SK-N-SH (cell line): ENCODE measurements around the gene FRMPD4. TPM values are rescaled to one million over a fixed set of nuclear protein-coding genes. Genes with fewer than 3 reads are reported as not detected.

Source experiments
- CTCF ChIA-PET: fragments of 300-600, 350-600 bp; formaldehyde crosslinking; extraction: SDS; loops from one replicate; lab custom pipeline; 2021; lab: Yijun Ruan, JAX
- POLR2A ChIA-PET: fragments of 350-600 bp; sonication (Branson Sonifier 250); formaldehyde crosslinking; extraction: SDS; loops from one replicate; lab custom pipeline; 2020; ENCODE audit warnings: antibody characterized with exemption, inconsistent platforms; lab: Yijun Ruan, JAX
- DNase-seq: peaks from one replicate; pipeline ENCODE4 v3.0.0; 2012
- H2AFZ ChIP-seq: fragments of 200-600 bp; sonication (generic); 2 replicates; pipeline ENCODE4 v1.8.1; 2016; ENCODE audit warnings: antibody characterized with exemption, mild to moderate bottlenecking, low read depth
- H3F3A ChIP-seq: fragments of 200-600 bp; sonication (generic); replicated peaks from 2 replicates; pipeline ENCODE3; 2016; ENCODE audit warnings: antibody characterized with exemption, mild to moderate bottlenecking; ENCODE audit not compliant: insufficient read depth
- H3K27ac ChIP-seq, 2 experiments: fragments of 200-500 bp in 1 of 2; fragments of 200-600 bp in 1 of 2; sonication (Bioruptor generic) in 1 of 2; sonication (generic), shearing (Covaris generic) in 1 of 2; 2 replicates each; pipeline versions ENCODE4 v1.5.1 to v1.6.1; 2014 to 2016; ENCODE audit warnings: low read depth in 2 of 2, inconsistent platforms in 1 of 2, low read length in 1 of 2, mild to moderate bottlenecking in 1 of 2, mixed read lengths in 1 of 2
- H3K27me3 ChIP-seq: fragments of 200-600 bp; sonication (generic), shearing (Covaris generic); 2 replicates; pipeline ENCODE4 v1.6.1; 2016; ENCODE audit warnings: mixed run types; ENCODE audit not compliant: insufficient read depth
- H3K36me3 ChIP-seq, 2 experiments: fragments of 200-500 bp in 1 of 2; fragments of 200-600 bp in 1 of 2; sonication (Bioruptor generic) in 1 of 2; sonication (generic) in 1 of 2; replicated peaks in 1 of 2; 2 replicates each; pipeline versions ENCODE3 to v1.5.1; 2014 to 2016; ENCODE audit warnings: low read length in 1 of 2, mild to moderate bottlenecking in 1 of 2; ENCODE audit not compliant: insufficient read depth in 2 of 2, control insufficient read depth in 1 of 2
- H3K4me1 ChIP-seq, 2 experiments: fragments of 200-500 bp in 1 of 2; fragments of 200-600 bp in 1 of 2; sonication (Bioruptor generic) in 1 of 2; sonication (generic), shearing (Covaris generic) in 1 of 2; 2 replicates each; pipeline versions ENCODE4 v1.5.1 to v1.6.1; 2014 to 2016; ENCODE audit warnings: low read depth in 1 of 2, low read length in 1 of 2, mixed run types in 1 of 2; ENCODE audit not compliant: insufficient read depth in 2 of 2, control insufficient read depth in 1 of 2
- H3K4me2 ChIP-seq: fragments of 200-600 bp; sonication (generic), shearing (Covaris generic); 2 replicates; pipeline ENCODE4 v1.6.1; 2017; ENCODE audit warnings: mixed run types
- H3K4me3 ChIP-seq, 2 experiments: fragments of 200-500 bp in 1 of 2; fragments of 200-600 bp in 1 of 2; sonication (Bioruptor generic) in 1 of 2; sonication (generic), shearing (Covaris generic) in 1 of 2; 2 replicates each; pipeline versions ENCODE4 v1.5.1 to v1.8.1; 2014 to 2016; ENCODE audit warnings: low read depth in 2 of 2, inconsistent platforms in 1 of 2, low read length in 1 of 2, mild to moderate bottlenecking in 1 of 2, mixed read lengths in 1 of 2, moderate library complexity in 1 of 2
- H3K79me2 ChIP-seq: fragments of 200-600 bp; sonication (generic); 2 replicates; pipeline ENCODE4 v1.8.1; 2017; ENCODE audit warnings: mild to moderate bottlenecking; ENCODE audit not compliant: insufficient read depth
- H3K9ac ChIP-seq: fragments of 200-600 bp; sonication (generic); 2 replicates; pipeline ENCODE4 v1.6.1; 2017; ENCODE audit warnings: mixed run types
- H3K9me2 ChIP-seq: fragments of 200-600 bp; sonication (generic); 2 replicates; pipeline ENCODE4 v1.6.1; 2017; ENCODE audit warnings: mixed run types
- H3K9me3 ChIP-seq: fragments of 200-600 bp; sonication (generic); 2 replicates; pipeline ENCODE4 v1.6.1; 2017; ENCODE audit warnings: mixed run types, mild to moderate bottlenecking, moderate library complexity
- H4K20me1 ChIP-seq: fragments of 200-600 bp; sonication (generic); 2 replicates; pipeline ENCODE4 v1.6.1; 2017; ENCODE audit warnings: mild to moderate bottlenecking, mixed run types; ENCODE audit not compliant: insufficient read depth
- CHD2 ChIP-seq: fragments of 150-350 bp; IDR thresholded peaks from 2 replicates; pipeline ENCODE4 v1.6.1; 2018; ENCODE audit warnings: low read length; ENCODE audit not compliant: partially characterized antibody
- CTCF ChIP-seq: fragments of 200-600 bp; sonication (generic); IDR thresholded peaks from 2 replicates; pipeline ENCODE4 v1.6.1; 2017; ENCODE audit warnings: antibody characterized with exemption, mild to moderate bottlenecking, moderate library complexity
- ELF1 ChIP-seq: IDR thresholded peaks from 2 replicates; pipeline ENCODE4 v1.4.0; 2012
- EP300 ChIP-seq, 2 experiments: IDR thresholded peaks; 2 replicates each; pipeline versions ENCODE4 v1.4.0 to v1.6.1; 2012; ENCODE audit warnings: borderline replicate concordance in 1 of 2, low read depth in 1 of 2, low read length in 1 of 2
- EZH2phosphoT487 ChIP-seq: fragments of 200-600 bp; sonication (generic); IDR thresholded peaks from 2 replicates; pipeline ENCODE4 v1.6.1; 2017; ENCODE audit warnings: low read depth, mixed run types, mild to moderate bottlenecking, antibody characterized with exemption, moderate library complexity, borderline replicate concordance
- FOXM1 ChIP-seq: IDR thresholded peaks from 2 replicates; pipeline ENCODE4 v1.4.0; 2012; ENCODE audit warnings: low read depth, mild to moderate bottlenecking
- GATA2 ChIP-seq: sonication (generic); formaldehyde crosslinking; IDR thresholded peaks from 2 replicates; pipeline ENCODE4 v1.5.0; 2020; ENCODE audit warnings: mild to moderate bottlenecking, missing genetic modification reagents
- MXI1 ChIP-seq: IDR thresholded peaks from 2 replicates; pipeline ENCODE4 v1.6.1; 2012; ENCODE audit warnings: mild to moderate bottlenecking, low read depth, low read length, improper control_type of control experiment
- NRF1 ChIP-seq: IDR thresholded peaks from 2 replicates; pipeline ENCODE4 v1.6.1; 2012; ENCODE audit warnings: low read depth, mild to moderate bottlenecking, low read length
- POLR2AphosphoS5 ChIP-seq: IDR thresholded peaks from 2 replicates; pipeline ENCODE4 v1.6.1; 2012; ENCODE audit warnings: low read depth, low read length
- SIN3A ChIP-seq: IDR thresholded peaks from 2 replicates; pipeline ENCODE4 v1.6.1; 2012; ENCODE audit warnings: low read depth, mild to moderate bottlenecking, low read length, moderate library complexity, borderline replicate concordance
- SMC3 ChIP-seq: IDR thresholded peaks from 2 replicates; pipeline ENCODE4 v1.6.1; 2012; ENCODE audit warnings: low read depth, low read length, improper control_type of control experiment
- TAF1 ChIP-seq: IDR thresholded peaks from 2 replicates; pipeline ENCODE4 v1.6.1; 2012; ENCODE audit warnings: low read depth, mild to moderate bottlenecking, low read length, moderate library complexity, borderline replicate concordance
- TCF12 ChIP-seq: IDR thresholded peaks from 2 replicates; pipeline ENCODE4 v1.4.0; 2012
- TEAD4 ChIP-seq: IDR thresholded peaks from 2 replicates; pipeline ENCODE4 v1.4.0; 2012; ENCODE audit warnings: mild to moderate bottlenecking, borderline replicate concordance; ENCODE audit not compliant: insufficient read depth
- polyA plus RNA-seq, 3 experiments: library from polyadenylated mRNA; depleted of rRNA; stranded (reverse); fragments of >200 nt; gene quantifications; 2 replicates each; pipeline ENCODE4 v1.2.3, GENCODE V29; 2012
- TF ChIP-seq, protein P1 (sequence below): IDR thresholded peaks from 2 replicates; pipeline ENCODE4; 2012
- TF ChIP-seq, protein P2 (sequence below): fragments of 150-350 bp; IDR thresholded peaks from 2 replicates; pipeline ENCODE4 v1.6.1; 2016; ENCODE audit warnings: mild to moderate bottlenecking, low read depth, low read length
- TF ChIP-seq, protein P3 (sequence below): IDR thresholded peaks from 2 replicates; pipeline ENCODE4 v1.4.0; 2012; ENCODE audit warnings: low read depth
- TF ChIP-seq, protein P4 (sequence below): IDR thresholded peaks from 2 replicates; pipeline ENCODE4 v1.6.1; 2012; ENCODE audit warnings: mild to moderate bottlenecking, low read depth, low read length, moderate library complexity
- TF ChIP-seq, protein P5 (sequence below): IDR thresholded peaks from 2 replicates; pipeline ENCODE4 v1.4.0; 2012; ENCODE audit warnings: low read depth, borderline replicate concordance

Gene FRMPD4
- polyA plus RNA-seq, 1 of the 3 experiments (the other 2 are of a cell fraction) = not detected

GRCh38 chrX:12615061-12615460 is 476.8 kb downstream of the FRMPD4 start (continued):
- TF ChIP-seq, protein P1, sequence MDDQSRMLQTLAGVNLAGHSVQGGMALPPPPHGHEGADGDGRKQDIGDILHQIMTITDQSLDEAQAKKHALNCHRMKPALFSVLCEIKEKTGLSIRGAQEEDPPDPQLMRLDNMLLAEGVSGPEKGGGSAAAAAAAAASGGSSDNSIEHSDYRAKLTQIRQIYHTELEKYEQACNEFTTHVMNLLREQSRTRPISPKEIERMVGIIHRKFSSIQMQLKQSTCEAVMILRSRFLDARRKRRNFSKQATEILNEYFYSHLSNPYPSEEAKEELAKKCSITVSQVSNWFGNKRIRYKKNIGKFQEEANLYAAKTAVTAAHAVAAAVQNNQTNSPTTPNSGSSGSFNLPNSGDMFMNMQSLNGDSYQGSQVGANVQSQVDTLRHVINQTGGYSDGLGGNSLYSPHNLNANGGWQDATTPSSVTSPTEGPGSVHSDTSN = no peak
- no peak for TF ChIP-seq CTCF
- TF ChIP-seq NRF1 = no peak
- TF ChIP-seq ELF1 = no peak
- TF ChIP-seq TEAD4 = no peak
- TF ChIP-seq MXI1 = no peak

DNA sequence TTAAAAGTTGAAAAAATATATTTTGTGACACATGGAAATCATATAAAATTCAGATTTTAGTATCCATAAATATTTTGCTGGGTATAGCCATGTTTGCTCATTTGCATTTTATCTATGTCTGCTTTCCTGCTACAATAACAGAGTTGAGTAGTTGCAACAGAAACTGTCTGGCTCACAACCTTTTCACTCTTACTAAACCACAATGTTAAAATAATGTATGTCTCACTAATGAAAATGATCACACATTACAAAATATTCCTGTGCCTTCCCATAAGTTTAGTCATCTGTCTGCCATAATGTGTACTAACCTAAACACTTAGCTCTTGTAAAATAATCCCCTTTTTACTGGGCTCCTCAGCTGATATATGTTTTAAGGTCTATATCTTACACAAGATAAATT is 479.0 kb downstream of the FRMPD4 start:
- H3K27me3 ChIP-seq = peaks cover 5% of the 10 kb centered on the region; the same call in 1 of the 2 replicates
- no peak overlapping the region for H3K9ac ChIP-seq
- H3K79me2 ChIP-seq = no peaks in the 10 kb centered on the region
- no peak for DNase-seq
- H3K4me2 ChIP-seq = no peak overlapping the region
- ChIA-PET POLR2A (no interaction called here), CTCF (no interaction called here)
- H3K9me2 ChIP-seq = no peaks in the 10 kb centered on the region
- no peaks in the 10 kb centered on the region for H3K36me3 ChIP-seq
- no peak overlapping the region for H3K4me3 ChIP-seq
- no peaks in the 10 kb centered on the region for H3F3A ChIP-seq
- H4K20me1 ChIP-seq = no peaks in the 10 kb centered on the region
- H3K9me3 ChIP-seq = no peaks in the 10 kb centered on the region
- no peak overlapping the region for H3K27ac ChIP-seq
- no peak overlapping the region for H2AFZ ChIP-seq
- H3K4me1 ChIP-seq = no peaks in the 10 kb centered on the region
- TF ChIP-seq SIN3A (no peak), CHD2 (no peak), TAF1 (no peak), GATA2 (CRISPR knock-in tag) (no peak), TCF12 (no peak), POLR2AphosphoS5 (no peak), FOXM1 (no peak), TEAD4 (no peak), EZH2phosphoT487 (no peak), EP300 (IDR thresholded peaks at IDR 0.05; ENCODE audit: borderline replicate concordance in 1 of 2, low read depth in 1 of 2, low read length in 1 of 2) (no peak), SMC3 (no peak)
- TF ChIP-seq, protein P1 = no peak
- TF ChIP-seq, protein P2, sequence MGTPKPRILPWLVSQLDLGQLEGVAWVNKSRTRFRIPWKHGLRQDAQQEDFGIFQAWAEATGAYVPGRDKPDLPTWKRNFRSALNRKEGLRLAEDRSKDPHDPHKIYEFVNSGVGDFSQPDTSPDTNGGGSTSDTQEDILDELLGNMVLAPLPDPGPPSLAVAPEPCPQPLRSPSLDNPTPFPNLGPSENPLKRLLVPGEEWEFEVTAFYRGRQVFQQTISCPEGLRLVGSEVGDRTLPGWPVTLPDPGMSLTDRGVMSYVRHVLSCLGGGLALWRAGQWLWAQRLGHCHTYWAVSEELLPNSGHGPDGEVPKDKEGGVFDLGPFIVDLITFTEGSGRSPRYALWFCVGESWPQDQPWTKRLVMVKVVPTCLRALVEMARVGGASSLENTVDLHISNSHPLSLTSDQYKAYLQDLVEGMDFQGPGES = no peak
- TF ChIP-seq, protein P3, sequence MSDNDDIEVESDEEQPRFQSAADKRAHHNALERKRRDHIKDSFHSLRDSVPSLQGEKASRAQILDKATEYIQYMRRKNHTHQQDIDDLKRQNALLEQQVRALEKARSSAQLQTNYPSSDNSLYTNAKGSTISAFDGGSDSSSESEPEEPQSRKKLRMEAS = no peak
- TF ChIP-seq, protein P4, sequence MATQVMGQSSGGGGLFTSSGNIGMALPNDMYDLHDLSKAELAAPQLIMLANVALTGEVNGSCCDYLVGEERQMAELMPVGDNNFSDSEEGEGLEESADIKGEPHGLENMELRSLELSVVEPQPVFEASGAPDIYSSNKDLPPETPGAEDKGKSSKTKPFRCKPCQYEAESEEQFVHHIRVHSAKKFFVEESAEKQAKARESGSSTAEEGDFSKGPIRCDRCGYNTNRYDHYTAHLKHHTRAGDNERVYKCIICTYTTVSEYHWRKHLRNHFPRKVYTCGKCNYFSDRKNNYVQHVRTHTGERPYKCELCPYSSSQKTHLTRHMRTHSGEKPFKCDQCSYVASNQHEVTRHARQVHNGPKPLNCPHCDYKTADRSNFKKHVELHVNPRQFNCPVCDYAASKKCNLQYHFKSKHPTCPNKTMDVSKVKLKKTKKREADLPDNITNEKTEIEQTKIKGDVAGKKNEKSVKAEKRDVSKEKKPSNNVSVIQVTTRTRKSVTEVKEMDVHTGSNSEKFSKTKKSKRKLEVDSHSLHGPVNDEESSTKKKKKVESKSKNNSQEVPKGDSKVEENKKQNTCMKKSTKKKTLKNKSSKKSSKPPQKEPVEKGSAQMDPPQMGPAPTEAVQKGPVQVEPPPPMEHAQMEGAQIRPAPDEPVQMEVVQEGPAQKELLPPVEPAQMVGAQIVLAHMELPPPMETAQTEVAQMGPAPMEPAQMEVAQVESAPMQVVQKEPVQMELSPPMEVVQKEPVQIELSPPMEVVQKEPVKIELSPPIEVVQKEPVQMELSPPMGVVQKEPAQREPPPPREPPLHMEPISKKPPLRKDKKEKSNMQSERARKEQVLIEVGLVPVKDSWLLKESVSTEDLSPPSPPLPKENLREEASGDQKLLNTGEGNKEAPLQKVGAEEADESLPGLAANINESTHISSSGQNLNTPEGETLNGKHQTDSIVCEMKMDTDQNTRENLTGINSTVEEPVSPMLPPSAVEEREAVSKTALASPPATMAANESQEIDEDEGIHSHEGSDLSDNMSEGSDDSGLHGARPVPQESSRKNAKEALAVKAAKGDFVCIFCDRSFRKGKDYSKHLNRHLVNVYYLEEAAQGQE = no peak
- TF ChIP-seq, protein P5, sequence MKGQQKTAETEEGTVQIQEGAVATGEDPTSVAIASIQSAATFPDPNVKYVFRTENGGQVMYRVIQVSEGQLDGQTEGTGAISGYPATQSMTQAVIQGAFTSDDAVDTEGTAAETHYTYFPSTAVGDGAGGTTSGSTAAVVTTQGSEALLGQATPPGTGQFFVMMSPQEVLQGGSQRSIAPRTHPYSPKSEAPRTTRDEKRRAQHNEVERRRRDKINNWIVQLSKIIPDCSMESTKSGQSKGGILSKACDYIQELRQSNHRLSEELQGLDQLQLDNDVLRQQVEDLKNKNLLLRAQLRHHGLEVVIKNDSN = no peak
